HG03039 (cell line): ENCODE measurements around the gene NAP1L5.

Experiments used
- ATAC-seq: cut with Tn5 transposase; IDR thresholded peaks from one replicate; pipeline ENCODE4 v1.9.1; 2021; ENCODE audit warnings: mild to moderate bottlenecking, moderate library complexity; ENCODE audit not compliant: unreplicated experiment

The NAP1L5 gene

GRCh38 chr4:88722828-88723227, 25.2 kb upstream of the NAP1L5 start:
- no peak for ATAC-seq

- no peak for ATAC-seq
These were observed 24.7 kb upstream of the NAP1L5 start for GRCh38 chr4:88722276-88722780.

GRCh38 chr4:88720451-88721428, 23.1 kb upstream of the NAP1L5 start:
- no peak for ATAC-seq

GRCh38 chr4:88719381-88719780, 21.8 kb upstream of the NAP1L5 start:
- no peak for ATAC-seq

GRCh38 chr4:88718098-88718497, 20.5 kb upstream of the NAP1L5 start:
- no peak for ATAC-seq

GRCh38 chr4:88713782-88714181, 16.2 kb upstream of the NAP1L5 start:
- ATAC-seq, result no peak

GRCh38 chr4:88709989-88710388, 12.4 kb upstream of the NAP1L5 start:
- no peak for ATAC-seq

DNA sequence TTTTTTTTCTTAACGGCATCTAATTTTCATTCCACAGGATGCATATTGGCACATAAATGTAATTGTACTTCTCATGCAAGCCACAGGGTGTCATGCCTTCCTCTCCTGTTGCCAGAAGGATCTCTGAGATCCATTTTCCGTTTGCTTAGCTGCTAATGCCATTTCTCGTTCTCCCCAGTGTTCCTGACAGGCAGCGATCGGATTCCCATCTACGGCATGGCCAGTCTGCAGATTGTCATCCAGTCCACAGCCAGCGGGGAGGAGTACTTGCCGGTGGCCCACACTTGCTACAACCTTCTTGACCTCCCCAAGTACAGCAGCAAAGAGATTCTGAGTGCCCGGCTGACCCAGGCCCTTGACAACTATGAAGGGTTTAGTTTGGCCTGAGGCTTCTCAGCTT, 8.9 kb upstream of the NAP1L5 start:
- no peak for ATAC-seq

- no peak for ATAC-seq
These were observed 8.3 kb upstream of the NAP1L5 start for GRCh38 chr4:88705805-88706492.

- ATAC-seq, result no peak
These were observed 7.6 kb upstream of the NAP1L5 start for GRCh38 chr4:88705223-88705622.

DNA sequence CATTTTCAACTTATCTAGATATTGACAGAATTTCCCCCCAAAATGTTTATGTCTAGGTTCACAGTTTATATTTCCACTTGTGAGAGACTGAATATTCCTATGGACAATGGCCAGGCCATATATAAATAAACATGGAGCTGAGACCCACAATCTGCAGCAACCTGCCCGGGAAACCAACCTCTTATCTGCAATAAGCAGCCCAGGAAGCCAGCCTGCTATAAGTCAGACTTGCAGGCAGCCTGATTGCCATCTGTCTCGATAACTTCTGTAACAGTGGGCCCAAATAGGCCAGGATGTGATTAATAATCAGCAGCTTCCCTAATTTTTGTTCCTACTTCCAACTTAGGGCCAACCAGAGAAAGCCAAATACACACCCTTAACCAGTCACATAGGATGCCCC, 5.2 kb upstream of the NAP1L5 start:
- no peak for ATAC-seq

DNA sequence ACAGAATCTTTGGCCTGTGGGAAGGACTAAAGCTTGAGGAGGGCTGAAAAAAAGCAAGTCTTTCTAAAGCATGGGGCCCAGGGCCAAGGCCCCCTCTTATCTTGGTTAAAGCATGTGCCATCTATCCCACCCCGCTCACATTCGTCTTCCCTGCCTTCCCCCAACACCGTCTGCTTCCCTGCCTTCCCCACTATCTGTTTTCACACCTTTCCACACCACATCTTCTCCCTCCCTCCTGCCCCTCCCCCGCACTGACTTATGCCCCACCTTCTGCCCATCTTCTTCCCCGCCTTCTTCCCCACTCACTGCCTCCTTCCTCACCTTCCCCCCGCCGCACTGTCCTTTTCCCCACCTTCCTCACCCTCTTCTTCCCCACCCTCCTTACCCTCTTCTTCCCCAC, 890 bp upstream of the NAP1L5 start:
- no peak for ATAC-seq

DNA sequence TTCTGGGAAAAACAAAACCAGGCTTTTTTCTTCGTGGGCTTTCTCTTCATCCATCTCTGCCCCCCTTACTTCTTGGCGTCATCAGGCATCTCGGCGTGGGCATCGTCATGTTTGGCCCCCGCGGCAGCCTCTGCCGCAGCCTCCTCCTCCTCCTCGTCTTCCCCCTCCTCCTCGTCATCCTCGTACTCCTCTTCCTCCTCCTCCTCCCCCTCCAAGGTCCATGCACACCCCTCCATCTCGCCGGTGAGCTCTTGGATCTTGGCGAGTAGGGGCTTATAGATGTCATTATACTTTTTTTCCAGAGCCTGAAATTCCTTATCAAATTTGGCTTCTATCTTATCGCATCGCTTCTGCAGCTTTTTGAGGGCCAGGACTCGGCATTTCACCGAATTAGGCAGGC, 488 bp downstream of the NAP1L5 start:
- ATAC-seq, result no peak

GRCh38 chr4:88696630-88697029, 999 bp downstream of the NAP1L5 start:
- ATAC-seq, result no peak

- no peak for ATAC-seq
These were observed 3.8 kb downstream of the NAP1L5 start for GRCh38 chr4:88693792-88694191.

- ATAC-seq, result no peak
These were observed 7.3 kb downstream of the NAP1L5 start for GRCh38 chr4:88690355-88690754.

DNA sequence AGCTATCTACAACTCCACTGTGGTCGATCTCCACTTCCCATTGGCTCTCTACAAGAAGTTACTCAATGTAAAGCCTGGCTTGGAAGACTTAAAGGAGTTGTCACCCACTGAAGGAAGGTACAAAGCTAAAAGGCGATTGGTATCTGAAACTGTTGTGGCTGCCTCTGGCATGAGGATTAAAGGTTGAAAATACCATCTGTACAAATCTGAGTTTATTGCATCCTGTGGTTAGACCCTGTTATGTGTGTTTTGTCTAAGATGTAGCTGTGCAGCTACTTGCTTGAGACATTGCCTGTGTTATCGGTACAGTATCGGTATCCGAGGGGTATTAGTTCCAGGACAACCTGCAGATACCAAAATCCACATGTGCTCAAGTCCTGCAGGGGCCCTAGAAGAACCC, 16.4 kb downstream of the NAP1L5 start:
- ATAC-seq, result no peak

DNA sequence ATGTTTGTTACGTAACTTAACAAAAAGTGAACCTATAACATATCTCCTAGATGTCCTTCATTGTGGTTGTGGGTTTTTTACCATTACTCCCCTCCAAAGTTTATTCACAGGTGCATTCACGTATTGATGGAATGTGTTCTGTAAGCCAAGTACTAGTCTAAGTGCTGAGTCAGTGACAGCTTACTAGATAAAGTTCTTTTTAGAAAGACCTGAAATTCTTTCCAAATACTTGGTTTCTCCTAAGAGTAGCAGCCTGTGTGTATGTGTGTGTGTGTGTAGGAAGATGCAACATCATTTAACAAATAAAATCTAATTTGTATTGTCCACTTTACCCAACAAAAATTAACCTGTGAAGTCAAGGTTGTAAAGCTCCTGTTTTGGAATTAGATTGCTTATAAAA, 22.1 kb downstream of the NAP1L5 start:
- ATAC-seq, result no peak

GRCh38 chr4:88674979-88675378, 22.6 kb downstream of the NAP1L5 start:
- ATAC-seq, result no peak

- ATAC-seq, result no peak
These were observed 23.1 kb downstream of the NAP1L5 start for GRCh38 chr4:88674565-88674964.

DNA sequence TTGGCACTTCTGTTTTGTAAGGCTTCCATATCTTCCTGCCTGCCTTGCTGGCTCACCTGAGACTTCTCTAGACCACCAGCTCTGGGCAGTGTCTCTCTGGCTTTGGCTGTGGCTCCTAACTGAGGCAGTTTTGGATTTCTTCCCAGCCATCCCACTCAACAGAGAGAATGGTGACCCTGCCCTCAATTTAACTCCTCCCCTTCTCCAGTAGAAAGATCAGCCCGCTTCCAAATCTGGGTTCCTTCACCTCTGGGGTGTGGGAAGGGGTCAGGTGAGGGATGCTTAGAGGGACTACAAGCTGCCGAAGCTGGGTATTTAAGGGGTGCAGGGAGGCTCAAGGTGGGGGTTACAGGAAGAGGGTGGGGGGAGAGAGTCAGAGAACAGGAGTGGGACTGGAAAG, 23.7 kb downstream of the NAP1L5 start:
- no peak for ATAC-seq

DNA sequence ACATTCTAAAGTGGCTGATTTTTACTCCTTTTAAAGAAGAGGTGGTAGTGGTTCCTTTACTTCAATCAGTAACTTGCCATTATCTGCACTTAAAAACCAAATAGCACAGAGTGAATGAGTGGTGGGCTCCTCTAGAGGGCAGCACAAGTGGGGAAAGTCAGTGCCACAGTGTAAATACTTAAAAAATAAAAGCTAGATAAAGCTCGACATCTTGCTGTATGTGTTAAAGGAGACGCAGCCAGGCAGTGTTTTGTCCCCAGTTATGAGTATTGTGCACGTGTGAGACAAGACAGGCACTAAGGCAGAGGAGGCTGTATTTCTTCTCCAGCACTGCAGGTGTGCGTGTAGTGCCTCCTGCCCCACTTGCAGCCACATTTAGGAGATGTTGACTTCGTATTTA, 24.6 kb downstream of the NAP1L5 start:
- ATAC-seq, result no peak
